ENCODE results near the gene CLTCL1. TPM values are rescaled to one million over a fixed set of nuclear protein-coding genes. Genes with fewer than 3 reads are reported as not detected.

Gene CLTCL1
- total and polyA plus RNA-seq, 9 of the 15 experiments (the other 6 are each of a cell fraction or from before 2014, with no cell fraction given) = 1.1 to 11.7 (median 5.0) TPM

GRCh38 chr22:19203834-19204233, 87.7 kb downstream of the CLTCL1 start (continued):
- TF ChIP-seq ZNF316 (IDR thresholded peaks at IDR 0.05) (0 out of 2 replicates have a peak, but pooled peaks have one; percentile 10), HDAC6 (IDR thresholded peaks at IDR 0.05; ENCODE audit: low read depth, low read length) (0 out of 2 replicates have a peak, but pooled peaks have one; percentile 69), ZNF175 (CRISPR knock-in tag; IDR thresholded peaks at IDR 0.05; ENCODE audit: low read depth) (no peak), SMARCA5 (IDR thresholded peaks at IDR 0.05) (0 out of 2 replicates have a peak, but pooled peaks have one; percentile 29), STAG1 (CRISPR knock-in tag; IDR thresholded peaks at IDR 0.05; ENCODE audit: borderline replicate concordance) (peak; percentile 60; the same call in 1 of the 2 replicates), TBP (optimal IDR thresholded peaks at IDR 0.05; ENCODE audit: low read depth, low read length) (peak; percentile 0), KDM2B (CRISPR knock-in tag; IDR thresholded peaks at IDR 0.05) (0 out of 2 replicates have a peak, but pooled peaks have one; percentile 44), CHD7 (IDR thresholded peaks at IDR 0.05; ENCODE audit: low read depth, low read length) (peak; percentile 34), JUN (IDR thresholded peaks at IDR 0.05; ENCODE audit: borderline replicate concordance, low read depth, low read length) (no peak), JUN (CRISPR knock-in tag; IDR thresholded peaks at IDR 0.05; ENCODE audit: borderline replicate concordance) (0 out of 2 replicates have a peak, but pooled peaks have one; percentile 13), ZNF740 (CRISPR knock-in tag; IDR thresholded peaks at IDR 0.05) (peak; percentile 46), ZNF740 (tag; IDR thresholded peaks at IDR 0.05) (no peak), NFIC (IDR thresholded peaks at IDR 0.05) (peak; percentile 62), ZNF780A (CRISPR knock-in tag; IDR thresholded peaks at IDR 0.05) (no peak), THAP12 (CRISPR knock-in tag; IDR thresholded peaks at IDR 0.05) (0 out of 2 replicates have a peak, but pooled peaks have one; percentile 8)
